Smooth muscle cell of the brain vasculature (primary cell): ENCODE data around the gene PPA2.

Source experiments
- DNase-seq: peaks from one replicate; pipeline ENCODE4 v3.0.0-alpha.2; 2012; ENCODE audit warnings: low read depth, low spot score

PPA2 gene

DNA sequence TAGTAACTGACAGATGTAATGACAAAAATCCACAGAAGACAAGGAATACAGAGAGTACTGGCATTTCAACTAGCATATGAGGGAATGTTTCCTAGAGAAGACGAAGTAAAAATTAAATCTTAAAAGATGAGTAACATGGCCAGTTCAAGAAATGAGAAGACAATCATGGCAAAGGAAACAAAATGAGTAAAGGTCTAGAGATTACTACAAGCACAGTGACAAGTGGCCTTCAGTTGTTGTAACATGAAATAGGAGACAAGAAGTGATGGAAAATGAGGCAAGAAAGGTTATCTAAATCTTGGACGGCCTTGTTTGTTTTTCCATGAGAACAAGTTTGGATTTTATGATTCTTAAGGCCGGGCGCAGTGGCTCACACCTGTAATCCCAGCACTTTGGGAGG is 81.0 kb downstream of the PPA2 start:
- DNase-seq: no peak

DNA sequence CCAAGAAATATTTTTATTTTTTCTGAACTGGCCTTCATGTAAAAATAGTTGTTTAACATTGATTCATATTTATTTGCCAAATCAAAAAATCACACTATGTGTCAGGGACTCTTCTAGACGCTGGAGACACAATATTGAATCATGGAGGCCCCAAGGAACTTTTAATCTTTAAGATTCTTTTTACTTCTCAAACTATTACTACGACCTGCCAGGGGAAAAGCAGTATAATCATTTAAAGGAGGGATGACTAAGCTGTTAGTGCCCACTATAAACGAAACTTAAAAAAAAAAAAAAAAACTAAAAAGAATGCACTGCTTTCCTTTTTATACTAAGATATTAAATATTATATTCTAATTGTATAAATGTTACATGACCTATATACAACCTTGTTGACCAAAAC is 84.7 kb downstream of the PPA2 start:
- DNase-seq: no peak

DNA sequence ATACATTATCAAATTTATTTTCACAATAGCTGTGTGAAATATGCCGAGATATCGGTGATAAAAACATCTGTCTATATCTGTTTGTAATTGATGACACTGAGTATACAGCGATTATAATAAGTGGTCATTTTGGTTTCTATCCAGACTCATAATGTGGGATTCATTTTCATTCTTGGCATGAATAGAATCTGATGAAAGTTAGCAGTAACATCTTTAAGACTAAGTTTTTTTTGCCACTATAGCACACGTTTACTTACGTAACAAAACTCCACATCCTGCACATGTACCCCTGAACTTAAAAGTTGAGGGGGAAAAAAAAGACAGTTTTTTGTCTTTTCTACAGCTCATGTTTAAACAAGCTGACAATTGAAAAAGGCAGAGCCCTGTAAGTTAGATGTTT is 86.4 kb downstream of the PPA2 start:
- no peak for DNase-seq

DNA sequence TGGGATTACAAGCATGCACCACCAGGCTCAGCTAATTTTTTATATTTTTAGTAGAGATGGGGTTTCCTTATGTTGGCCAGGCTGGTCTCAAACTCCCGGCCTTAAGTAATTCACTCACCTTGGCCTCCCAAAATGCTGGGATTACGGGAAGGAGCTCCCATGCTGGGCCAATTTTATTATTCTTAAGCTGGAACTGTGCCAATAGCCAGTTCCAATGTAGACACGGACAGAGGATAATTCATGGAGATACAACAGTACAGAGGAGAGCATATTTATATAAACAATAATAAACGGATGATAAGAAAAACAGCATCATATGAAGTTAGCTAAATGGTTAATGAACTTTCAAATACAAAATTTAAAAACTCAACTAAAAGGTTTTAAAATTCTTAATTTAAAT is 87.8 kb downstream of the PPA2 start:
- no peak for DNase-seq

DNA sequence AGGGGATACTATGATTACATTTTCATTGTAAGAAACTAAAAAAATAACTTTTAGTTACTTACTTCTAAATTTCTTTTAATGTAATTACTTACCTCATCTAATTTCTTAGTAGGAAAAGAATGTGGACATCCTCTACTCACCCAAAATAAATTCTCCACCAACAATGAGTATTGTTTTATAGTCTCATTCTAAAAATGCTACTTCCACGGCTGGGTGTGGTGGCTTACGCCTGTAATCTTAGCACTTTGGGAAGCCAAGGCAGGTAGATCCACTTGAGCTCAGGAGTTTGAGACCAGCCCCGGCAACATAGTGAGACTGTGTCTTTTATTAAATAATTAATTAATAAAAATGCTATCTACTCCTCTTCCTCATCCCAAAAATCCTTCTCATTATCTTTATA is 99.8 kb downstream of the PPA2 start:
- DNase-seq: no peak

DNA sequence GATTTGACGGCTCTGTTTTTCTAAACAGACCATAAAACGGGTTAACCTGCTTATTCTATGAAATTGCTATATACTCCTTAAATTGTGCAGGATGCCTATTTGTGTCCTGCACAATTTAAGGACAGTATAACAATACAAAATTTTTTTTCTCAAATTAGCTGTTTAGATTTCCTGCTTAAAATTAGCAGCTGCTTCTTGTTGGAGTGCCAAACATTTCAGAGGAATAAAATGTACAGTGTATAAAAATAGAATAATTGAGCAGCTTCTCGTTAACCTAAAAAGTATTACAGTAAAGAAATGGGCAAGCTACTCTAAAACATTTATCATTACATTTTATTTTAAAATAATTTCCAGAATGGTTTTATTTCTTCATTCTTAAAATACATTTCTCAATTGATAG is 100.5 kb downstream of the PPA2 start:
- no peak for DNase-seq

DNA sequence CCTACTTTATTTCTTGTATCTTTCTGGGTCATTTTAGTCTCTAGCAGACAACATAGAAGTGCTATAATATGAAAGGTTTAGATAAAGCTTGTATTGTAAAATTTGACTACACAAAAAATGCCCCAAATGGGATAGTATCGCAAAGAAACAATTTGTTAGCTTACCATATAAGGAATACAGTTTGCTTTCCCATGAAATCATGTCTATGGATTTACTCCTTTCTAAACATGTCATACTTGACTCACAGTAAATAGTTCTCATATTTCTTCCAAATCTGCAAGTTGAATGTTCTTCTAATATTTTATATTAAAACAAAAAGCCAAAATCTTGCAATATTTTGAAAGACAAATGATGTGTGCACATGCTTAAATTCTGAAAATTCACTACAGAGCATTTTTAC is 103.9 kb downstream of the PPA2 start:
- DNase-seq: no peak

DNA sequence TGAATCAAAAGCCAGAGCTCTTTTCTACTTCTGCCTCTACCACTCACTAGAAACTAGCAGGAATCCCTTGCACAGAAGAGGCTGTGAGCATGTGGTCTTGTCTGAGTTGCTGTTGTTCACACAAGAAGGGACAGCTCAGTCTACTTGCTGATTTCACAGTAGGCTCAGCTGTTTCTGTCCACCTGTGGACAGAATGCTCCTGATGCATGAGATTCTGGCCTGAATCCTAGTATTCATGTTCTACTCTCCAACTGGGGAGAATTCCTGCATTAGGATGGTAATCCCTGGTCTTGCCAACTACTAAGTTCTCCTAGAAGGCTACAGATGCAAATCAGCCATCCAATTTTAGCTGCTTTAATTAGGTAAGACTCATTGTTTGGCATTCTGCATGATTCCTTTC is 112.8 kb downstream of the PPA2 start:
- DNase-seq: no peak

DNA sequence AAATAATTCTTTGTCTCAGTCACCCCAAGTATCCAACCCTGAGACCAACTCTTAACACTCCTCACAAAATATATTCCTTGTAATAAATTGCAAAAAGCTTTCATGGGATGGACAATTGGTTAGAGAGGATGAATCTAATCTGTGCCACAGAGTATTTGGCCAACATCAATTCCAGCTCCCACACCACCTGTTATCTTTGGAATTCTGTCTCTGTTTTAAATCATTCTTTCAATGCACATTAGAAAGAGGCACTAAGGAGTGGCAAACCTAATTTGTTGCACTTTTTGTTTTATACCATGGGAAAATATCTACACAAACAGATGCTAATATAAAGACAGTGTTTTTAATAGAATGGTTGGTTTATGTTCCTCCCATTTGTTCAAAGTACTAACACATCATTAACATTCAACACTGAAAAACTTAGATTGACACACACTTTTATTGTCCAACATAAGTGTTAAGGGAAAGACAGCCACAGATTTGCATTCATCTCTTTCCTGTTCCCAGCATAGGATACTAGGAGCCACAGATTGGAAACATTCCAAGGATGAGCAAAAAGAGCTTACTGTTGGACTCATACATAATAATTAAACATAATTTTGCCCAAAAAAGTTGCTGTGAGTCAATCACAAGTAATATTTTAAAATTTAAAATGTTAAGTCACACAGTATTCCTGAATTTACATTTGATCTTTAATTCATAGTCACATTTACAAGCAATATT is 116.4 kb downstream of the PPA2 start:
- no peak for DNase-seq

DNA sequence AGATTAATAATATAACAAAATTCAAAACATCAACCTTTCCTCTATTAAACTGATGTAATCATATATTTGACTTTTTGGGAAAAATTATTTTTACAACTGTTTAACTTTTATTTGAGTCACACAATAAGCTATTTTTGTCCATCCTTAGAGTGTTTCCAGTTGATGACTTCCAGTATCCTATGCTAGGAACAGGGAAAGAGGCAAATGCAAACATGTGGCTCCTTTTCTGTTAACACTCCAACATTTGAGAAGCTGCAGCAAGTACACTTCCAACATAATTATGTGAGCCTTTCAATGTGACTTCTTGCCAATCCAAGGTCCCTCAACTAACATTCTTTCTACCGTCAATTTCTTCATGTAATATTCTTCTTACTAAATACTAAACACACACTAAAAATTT is 117.7 kb downstream of the PPA2 start:
- DNase-seq: no peak

DNA sequence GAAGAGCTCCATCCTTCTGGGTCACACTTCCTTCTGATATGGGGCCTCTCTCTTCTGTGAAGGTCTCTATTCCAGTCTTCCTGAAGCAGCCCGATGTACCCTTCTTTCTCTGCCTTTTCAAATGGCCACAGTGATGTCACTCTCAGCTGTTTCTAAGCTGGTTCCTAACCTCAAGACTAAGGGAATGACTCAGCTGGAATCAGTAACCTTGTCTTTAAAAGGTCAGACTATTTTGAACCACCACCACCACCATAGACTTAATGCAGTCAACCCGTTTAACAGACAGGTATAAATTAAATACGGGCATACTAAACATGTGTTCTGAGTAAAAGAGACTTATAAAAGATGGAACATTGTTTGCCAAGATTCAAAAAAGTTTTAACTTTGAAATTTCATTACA is 121.0 kb downstream of the PPA2 start:
- no peak for DNase-seq

DNA sequence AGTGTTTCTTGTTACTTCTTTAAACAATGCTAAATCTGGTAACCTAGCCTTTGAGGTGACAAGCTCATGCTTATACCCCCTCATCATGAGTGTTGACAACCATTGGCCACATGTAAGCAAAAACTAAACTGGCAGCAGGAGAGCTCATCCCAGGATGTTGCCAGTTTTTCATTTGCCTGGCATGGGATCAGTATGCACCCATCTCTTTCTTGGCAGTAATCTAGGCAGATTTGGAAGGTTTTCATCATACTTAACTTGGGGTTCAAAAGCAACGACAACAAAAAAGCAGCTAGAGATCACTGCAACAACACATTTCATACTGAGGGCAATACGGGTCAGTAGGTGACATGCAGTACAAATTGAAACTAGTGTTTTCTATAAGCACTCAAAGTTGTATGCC is 122.0 kb downstream of the PPA2 start:
- DNase-seq: no peak

DNA sequence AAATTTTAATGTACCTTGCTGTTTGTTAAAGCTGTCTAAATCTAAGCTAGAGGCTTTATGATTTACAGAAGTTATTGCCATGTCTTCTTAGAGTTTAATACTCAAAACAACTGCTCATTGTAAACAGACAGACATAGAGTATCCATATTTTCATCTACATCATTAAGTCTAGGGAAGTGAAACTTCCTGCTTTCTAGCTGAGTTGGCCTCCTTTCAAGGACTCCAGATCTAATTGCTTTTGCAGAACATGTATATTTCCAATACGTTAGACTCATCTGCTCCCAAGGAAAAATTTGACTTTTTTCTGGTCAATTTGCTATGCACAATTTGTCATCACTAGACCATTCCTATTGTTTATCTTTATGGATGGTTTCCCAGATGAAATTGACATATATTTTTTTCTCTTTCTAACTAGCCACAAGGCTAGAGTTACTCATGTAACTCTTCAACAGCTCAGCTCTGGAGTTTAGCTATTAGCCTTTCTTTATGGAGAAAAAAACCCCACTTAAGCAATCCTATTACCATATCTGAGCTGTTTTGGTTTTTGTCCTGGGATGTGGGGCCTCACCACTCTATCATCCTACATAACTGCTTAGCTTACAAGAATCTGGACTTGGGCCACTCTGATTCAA is 122.9 kb downstream of the PPA2 start:
- no peak for DNase-seq

DNA sequence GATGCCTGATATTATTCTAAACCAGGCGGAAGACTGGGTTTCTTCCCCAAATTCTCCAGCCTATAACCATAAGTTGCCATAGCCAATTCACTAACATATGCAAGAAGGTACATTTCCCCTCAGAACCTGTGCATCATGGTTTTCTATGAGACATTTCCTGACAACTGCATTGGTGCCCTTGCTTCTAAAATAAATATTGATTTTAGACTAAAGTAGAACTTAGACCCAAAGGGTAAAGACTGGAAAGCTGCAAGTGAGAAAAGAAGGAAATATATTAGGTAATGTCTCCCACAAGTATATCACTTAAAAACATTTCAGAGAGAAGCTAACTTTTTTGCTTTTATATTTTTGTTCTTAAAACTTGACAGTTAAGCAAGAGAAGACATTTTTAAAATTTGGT is 125.1 kb downstream of the PPA2 start:
- no peak for DNase-seq

DNA sequence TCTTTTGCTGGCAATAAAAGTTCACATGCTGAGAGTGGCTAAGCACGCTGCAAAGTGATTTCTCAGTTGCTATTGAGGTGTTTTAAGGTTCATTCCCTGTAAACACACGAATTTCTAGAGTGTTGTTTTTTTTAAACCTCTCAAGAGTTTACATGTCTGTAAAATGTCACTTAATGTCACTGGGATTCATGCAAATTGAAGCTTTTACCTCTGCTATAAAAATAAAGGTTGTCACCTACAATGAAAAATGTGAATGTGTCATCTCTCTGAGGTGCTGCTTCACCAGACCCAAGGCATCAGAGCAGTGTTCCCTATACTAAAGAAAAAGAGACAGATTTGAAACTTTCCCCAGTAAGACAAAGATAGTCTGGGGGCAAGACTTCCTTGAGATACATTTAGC is 127.0 kb downstream of the PPA2 start:
- DNase-seq: no peak

DNA sequence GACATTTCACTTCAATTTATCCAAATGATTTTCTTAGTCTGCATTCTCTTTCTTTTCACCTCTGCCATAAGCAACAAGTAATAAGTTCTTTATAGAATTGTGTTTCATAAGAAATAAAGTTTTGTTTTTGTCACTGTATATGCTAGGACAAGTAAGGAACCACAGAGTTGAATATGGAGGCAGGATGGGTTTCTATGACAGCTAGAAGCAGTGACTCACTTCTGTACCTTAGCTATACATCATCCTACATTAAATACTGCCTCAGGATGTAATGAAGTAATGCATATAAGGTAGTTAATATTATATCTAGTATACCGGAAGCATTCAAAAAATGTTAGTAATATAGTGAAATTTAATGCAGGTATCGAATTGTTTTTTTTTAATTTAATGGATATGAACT is 128.0 kb downstream of the PPA2 start:
- DNase-seq: no peak

DNA sequence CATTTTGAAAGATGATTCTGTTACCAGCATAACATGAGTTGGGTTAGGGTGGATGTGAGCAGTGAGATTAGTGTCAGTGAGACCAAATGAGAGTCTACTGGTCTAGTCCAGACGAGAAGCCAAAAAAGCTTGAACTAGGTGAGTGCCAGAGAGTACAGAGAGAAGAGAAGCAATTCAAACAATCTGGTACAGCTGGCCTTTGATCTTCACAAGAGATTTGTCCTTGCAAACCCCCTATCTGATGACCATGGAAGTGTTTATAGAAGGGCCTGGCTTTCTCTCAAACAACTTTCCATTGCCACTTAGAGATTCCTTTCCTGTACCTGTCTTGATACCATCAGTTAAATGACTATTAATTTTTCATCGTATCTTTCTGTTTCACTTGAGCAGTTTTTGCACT is 128.5 kb downstream of the PPA2 start:
- DNase-seq: no peak

DNA sequence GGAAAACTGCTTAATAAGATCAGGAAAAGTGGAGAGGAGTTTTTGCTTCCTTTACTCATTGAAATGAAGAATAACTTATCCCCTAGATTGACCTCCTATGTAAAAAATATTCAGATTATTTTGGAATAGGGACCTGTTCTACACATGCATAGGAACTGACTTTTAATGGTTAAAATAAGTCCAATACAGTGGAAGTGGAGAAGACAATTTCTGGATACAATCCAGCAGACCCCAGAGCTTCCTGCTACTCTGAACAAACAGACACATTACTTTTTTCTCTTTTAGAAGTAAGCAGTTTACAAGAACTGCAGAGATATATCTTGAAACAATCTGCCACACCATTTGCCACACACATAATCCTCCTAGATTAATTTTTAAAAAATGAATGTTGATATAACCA is 129.7 kb downstream of the PPA2 start:
- no peak for DNase-seq

DNA sequence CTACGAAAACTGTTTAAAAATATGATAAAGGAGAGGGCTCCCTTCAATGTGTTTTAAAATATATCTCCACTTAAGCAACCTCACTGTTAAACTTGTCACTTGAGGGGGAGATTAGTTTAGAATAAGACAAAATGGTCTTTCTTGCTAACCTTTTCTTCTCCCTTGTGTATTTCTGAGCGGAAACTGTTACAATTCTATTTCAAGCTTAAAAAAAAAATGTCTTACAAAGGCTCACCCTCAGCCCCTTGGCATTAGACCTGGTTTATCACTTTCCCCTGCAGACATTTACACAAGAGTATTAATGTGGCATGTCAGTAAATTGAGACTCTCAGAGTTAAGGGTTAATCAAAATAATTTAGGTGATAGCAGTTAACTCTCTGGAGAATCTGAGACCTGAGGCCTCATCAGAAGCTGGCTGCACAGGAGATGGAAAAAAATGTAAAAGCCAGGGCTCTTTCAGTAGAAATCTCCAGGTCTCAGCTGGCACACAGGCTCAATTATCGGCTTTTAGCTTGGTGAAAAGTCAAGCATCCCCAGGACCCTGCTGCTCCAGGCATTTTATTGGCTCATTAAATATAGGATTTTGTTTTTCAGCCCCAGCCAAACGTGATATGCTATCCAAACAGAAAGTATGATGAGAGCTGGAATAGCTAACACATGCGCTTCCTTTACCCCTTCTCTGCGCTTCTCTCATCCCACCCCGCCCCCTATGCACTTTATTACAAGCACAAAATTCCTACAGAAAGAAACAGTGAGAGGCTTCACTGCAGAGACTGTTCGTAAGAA is 130.5 kb downstream of the PPA2 start:
- DNase-seq: no peak

DNA sequence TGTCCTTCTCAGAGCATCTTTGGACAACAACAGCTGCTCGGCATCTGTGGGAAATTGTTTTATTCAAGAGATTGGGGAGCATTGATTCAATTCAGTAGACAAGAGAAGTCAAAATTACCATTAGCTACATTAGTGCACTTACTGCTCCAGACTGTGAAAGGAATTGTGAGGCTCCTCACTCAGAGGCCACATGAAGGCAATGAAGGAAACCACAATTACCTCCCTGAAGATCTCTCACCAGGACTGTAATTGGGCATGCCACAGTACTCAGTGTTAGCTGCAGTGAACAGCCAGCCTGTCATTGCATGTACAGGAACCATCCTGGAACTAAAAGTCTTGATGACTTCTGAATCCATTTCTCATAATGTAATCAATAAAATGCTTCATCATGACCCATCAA is 144.8 kb downstream of the PPA2 start:
- DNase-seq: no peak

DNA sequence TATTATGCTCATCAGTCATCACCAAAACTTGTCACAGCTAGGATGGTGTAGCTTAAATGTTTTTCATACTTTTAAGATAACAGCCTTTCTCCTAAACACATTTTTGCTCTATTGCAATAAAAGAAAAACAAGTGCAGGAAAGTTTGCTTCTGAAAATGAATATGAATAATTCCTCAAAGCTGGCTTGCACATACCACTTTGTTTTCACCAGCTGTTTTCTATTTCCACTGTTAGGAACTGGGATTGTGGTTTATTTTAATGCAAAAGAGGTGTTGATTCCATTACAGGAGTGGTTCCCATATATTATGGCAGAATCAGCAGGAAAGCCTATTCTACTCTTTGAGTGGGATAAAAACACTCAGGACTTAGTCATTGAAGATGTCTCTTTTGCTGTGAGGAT is 145.9 kb downstream of the PPA2 start:
- no peak for DNase-seq

DNA sequence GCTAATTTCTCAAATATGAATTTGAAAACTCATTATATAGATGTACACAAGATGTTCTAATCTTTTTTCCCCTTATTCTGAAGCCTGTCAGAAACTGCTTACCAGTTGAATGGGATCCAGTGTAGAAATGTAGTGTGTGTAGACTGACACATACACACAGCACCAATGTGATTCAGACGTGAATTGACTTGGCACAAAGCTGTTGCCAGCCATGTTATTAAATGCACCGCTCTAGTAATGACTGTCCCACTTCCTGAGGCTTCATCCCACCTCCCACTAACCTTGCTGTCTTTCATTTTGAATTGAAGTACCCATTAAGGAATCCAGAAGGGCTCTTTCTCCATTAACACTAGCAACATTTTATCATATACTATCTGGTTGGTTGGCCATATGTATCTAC is 146.6 kb downstream of the PPA2 start:
- DNase-seq: no peak
